ENCODE results near the gene TMEM247. TPM values are rescaled to one million over a fixed set of nuclear protein-coding genes. Genes with fewer than 3 reads are reported as not detected.

The TMEM247 gene
- total RNA-seq, 4 donors from 2014 or later: not detected

GRCh38 chr2:46492301-46492700 lies 12.9 kb downstream of the TMEM247 start:
- intact Hi-C loops (cut with DNase I; ENCODE audit: low total_unique reads): no loop called here
- TF ChIP-seq POLR2A (IDR thresholded peaks at IDR 0.05) (no peak), CTCF (IDR thresholded peaks at IDR 0.05) (no peak)
- H3K4me3 ChIP-seq (ENCODE audit: low read depth, poor library complexity, severe bottlenecking): no peak overlapping the region
- peak in 1 of 2 donors; percentile 40 for DNase-seq (ENCODE audit: low spot score in 2 of 2)
- 93 to 96% methylated on average over 7 of the region's 7 CpGs for WGBS, 2 donors

- WGBS, 2 donors: 38 to 39% methylated on average over 8 of the region's 8 CpGs
- no peak for DNase-seq (ENCODE audit: low spot score in 2 of 2)
- H3K4me3 ChIP-seq (ENCODE audit: low read depth, poor library complexity, severe bottlenecking): no peak overlapping the region
- intact Hi-C loops (cut with DNase I; ENCODE audit: low total_unique reads): no loop called here
- TF ChIP-seq CTCF (IDR thresholded peaks at IDR 0.05): no peak
- no peak for TF ChIP-seq POLR2A (IDR thresholded peaks at IDR 0.05)
These were observed 14.0 kb downstream of the TMEM247 start for GRCh38 chr2:46493241-46493970.

GRCh38 chr2:46493971-46494250 lies 14.5 kb downstream of the TMEM247 start:
- WGBS, 2 donors: 38 to 48% methylated on average over 4 of the region's 4 CpGs
- DNase-seq (ENCODE audit: low spot score in 2 of 2): peak in 1 of 2 donors; percentile 80

GRCh38 chr2:46494596-46494995 lies 15.2 kb downstream of the TMEM247 start:
- DNase-seq (ENCODE audit: low spot score in 2 of 2): no peak
- no peak overlapping the region for H3K4me3 ChIP-seq (ENCODE audit: low read depth, poor library complexity, severe bottlenecking)
- TF ChIP-seq CTCF (IDR thresholded peaks at IDR 0.05) (no peak), POLR2A (IDR thresholded peaks at IDR 0.05) (no peak)
- 82 to 94% methylated on average over 4 of the region's 4 CpGs for WGBS, 2 donors
- intact Hi-C loops (cut with DNase I; ENCODE audit: low total_unique reads): no loop called here

More at GRCh38 chr2:46493971-46494250, 14.5 kb downstream of the TMEM247 start:
- TF ChIP-seq POLR2A (IDR thresholded peaks at IDR 0.05) (no peak), CTCF (IDR thresholded peaks at IDR 0.05) (no peak)
- intact Hi-C loops (cut with DNase I; ENCODE audit: low total_unique reads): no loop called here
- no peak overlapping the region for H3K4me3 ChIP-seq (ENCODE audit: low read depth, poor library complexity, severe bottlenecking)

GRCh38 chr2:46495231-46496030 lies 16.1 kb downstream of the TMEM247 start:
- 69 to 77% methylated on average over 9 of the region's 9 CpGs for WGBS, 2 donors
- no peak for TF ChIP-seq POLR2A (IDR thresholded peaks at IDR 0.05)
- TF ChIP-seq CTCF (IDR thresholded peaks at IDR 0.05): no peak
- H3K4me3 ChIP-seq (ENCODE audit: low read depth, poor library complexity, severe bottlenecking): no peak overlapping the region
- no peak for DNase-seq (ENCODE audit: low spot score in 2 of 2)
- intact Hi-C loops (cut with DNase I; ENCODE audit: low total_unique reads): no loop called here
